ENCODE measurements around the gene TMEM244. TPM values are rescaled to one million over a fixed set of nuclear protein-coding genes. Genes with fewer than 3 reads are reported as not detected.
A peak's percentile ranks its signal among the peaks of the same experiment; 100 is the strongest.
"Not testable (repeated sequence)": the region's sequence is repeated elsewhere in the genome, so short reads cannot be mapped to it uniquely, and the experiment has no call there.

Gene TMEM244
- total RNA-seq, 2 donors from 2014 or later = not detected

DNA sequence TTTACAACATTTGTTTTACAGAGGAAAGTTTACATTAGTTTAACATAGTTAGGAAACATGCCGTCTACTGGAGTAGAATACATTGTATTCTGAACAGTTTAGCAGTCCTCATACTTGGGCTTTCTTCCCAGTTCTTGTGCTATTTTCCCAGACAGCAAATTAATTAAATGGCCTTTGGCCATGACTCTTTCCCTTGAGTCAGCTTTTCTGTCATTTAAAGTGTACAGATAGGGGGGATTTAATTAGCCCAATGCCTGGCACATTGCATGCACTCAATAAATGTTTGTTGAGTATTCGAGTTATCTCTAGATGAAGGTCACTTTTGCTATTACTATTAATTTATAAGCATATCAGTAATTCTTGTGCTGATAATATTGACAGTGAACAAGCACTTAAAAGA is 1.6 kb downstream of the TMEM244 start:
- DNase-seq = no peak

DNA sequence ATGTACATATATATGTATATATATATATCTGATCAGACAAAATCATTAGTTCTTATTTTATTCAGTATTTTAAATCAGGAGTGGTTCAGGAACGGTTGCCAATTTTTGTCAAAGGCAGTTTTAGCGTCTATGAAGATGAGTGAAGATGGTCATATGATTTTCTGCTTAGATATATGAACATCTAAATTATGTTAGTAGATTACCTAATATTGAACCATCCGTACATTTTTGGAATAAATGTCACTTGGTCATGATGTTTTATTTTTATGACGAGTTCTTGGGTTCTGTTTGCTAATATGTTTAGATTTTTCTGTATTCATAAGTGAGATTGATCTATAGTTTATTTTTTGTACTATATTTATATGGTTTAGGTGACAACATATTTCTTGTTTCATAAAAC is 3.3 kb downstream of the TMEM244 start:
- H3K36me3 Mint-ChIP-seq (ENCODE audit: insufficient read depth in 2 of 2) = no peaks in the 10 kb centered on the region
- ATAC-seq (replicated peaks in 1 of 2) (no peak), DNase-seq (no peak)
- H3K27me3 Mint-ChIP-seq (ENCODE audit: low read depth) = no peaks in the 10 kb centered on the region
- peaks cover 0 to 2% of the 10 kb centered on the region in 2 donors for H3K9me3 Mint-ChIP-seq
- peaks cover 17% of the 10 kb centered on the region for H3K4me1 Mint-ChIP-seq (ENCODE audit: low read depth)
- no peak overlapping the region for H3K4me3 Mint-ChIP-seq
- H3K27ac Mint-ChIP-seq = no peak overlapping the region

More for the DNA sequence above, 1.6 kb downstream of the TMEM244 start:
- H3K27me3 Mint-ChIP-seq (ENCODE audit: low read depth) = no peaks in the 10 kb centered on the region
- H3K27ac Mint-ChIP-seq = no peak overlapping the region
- peaks cover 17% of the 10 kb centered on the region for H3K4me1 Mint-ChIP-seq (ENCODE audit: low read depth)
- no peaks in the 10 kb centered on the region for H3K36me3 Mint-ChIP-seq (ENCODE audit: insufficient read depth in 2 of 2)
- H3K9me3 Mint-ChIP-seq = peaks cover 0 to 2% of the 10 kb centered on the region in 2 donors
- no peak overlapping the region for H3K4me3 Mint-ChIP-seq
- no peak for ATAC-seq (replicated peaks in 1 of 2)

DNA sequence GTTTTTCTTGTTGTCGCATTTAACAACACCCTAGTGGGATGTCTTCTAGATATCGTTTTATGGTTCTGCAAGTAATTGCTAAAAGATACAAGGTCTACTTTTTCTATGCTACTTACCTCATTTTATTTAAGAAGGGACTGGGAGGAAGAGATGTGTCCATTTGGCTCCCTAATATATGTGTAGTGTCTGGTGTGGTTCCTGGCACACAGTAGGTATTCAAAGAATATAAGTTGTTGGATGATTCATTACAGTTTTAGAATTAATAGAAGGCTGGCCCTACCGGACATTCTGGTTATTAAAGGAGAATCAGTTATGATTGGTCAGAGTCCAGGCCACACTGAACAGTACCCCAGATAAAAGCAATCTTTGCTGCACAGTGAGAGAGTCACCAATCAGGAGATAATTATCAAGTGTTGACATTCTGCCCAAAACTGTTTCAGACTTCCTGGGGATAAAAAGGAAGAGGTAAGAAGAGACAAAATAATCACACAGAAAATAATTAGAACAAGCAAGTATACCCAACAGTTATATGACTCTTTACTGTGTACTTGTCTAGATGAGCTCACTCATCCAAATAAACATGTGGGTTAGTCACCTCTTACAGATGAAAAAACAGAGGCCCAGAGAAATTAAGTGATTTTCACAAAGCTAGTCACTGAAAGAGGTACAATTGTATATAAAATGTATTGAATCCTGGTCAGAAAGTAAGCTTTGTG is 7.0 kb downstream of the TMEM244 start:
- Mint-ChIP-seq H3K4me1 (ENCODE audit: low read depth) (no peaks in the 10 kb centered on the region), H3K27me3 (ENCODE audit: low read depth) (no peaks in the 10 kb centered on the region), H3K9me3 (peaks cover 0 to 2% of the 10 kb centered on the region in 2 donors), H3K27ac (no peak overlapping the region), H3K4me3 (no peak overlapping the region), H3K36me3 (ENCODE audit: insufficient read depth in 2 of 2) (no peaks in the 10 kb centered on the region)
- no peak for ATAC-seq (replicated peaks in 1 of 2)
- no peak for DNase-seq

DNA sequence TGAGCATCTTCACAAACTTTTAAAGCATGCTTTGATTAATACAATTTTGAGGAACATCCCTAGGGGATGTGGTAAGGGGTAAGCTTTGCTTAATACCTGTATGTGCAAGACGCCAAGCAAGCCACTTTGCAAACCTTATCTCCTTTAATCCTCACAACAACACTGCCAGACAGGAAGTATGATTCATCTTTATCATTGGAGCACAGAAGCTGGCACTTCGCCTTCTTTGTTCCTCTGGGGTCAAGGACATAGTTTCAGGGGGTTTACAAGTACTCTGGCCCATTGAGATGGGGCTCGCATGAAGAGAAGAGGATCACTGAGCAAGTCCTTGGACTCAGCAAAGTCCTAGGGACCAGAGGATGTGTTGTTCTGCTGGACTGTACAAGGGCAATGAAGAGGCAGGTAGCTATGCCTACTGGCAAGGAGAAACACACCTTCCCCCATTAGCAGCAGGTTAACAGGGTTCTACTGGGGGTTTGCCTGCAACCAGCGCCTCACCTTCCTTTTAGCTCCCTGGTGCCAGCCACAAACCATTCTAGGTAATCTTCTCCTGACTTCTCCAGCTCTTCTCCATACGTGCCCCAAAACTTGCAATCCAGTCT is 8.8 kb downstream of the TMEM244 start:
- DNase-seq (no peak), ATAC-seq (replicated peaks in 1 of 2) (no peak)
- no peaks in the 10 kb centered on the region for H3K4me1 Mint-ChIP-seq (ENCODE audit: low read depth)
- H3K36me3 Mint-ChIP-seq (ENCODE audit: insufficient read depth in 2 of 2) = no peaks in the 10 kb centered on the region
- no peaks in the 10 kb centered on the region for H3K27me3 Mint-ChIP-seq (ENCODE audit: low read depth)
- H3K4me3 Mint-ChIP-seq = no peak overlapping the region
- H3K9me3 Mint-ChIP-seq = peaks cover 0 to 2% of the 10 kb centered on the region in 2 donors
- no peak overlapping the region for H3K27ac Mint-ChIP-seq

DNA sequence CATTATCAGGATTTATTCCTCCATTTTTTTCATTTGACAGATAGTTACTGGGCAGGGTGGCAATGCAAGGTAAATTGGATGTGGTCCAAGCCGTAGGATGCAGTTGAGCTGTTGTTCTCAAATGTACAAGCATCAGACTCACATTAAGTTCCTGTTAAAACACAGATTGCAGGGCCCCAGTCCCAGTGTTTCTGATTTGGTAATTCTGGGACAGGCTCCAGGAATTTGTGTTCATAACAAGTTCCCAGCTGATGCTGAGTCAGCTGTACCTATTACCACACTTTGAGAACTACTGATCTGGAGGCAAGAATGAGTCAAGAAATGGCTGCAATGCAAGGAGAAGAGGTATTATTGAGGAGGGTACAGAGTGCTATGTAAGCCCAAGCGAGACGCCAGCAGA is 11.7 kb downstream of the TMEM244 start:
- no peak for ATAC-seq (replicated peaks in 1 of 2)
- Mint-ChIP-seq H3K4me1 (ENCODE audit: low read depth) (no peaks in the 10 kb centered on the region), H3K27me3 (ENCODE audit: low read depth) (no peaks in the 10 kb centered on the region), H3K9me3 (no peaks in the 10 kb centered on the region), H3K36me3 (ENCODE audit: insufficient read depth in 2 of 2) (no peaks in the 10 kb centered on the region), H3K4me3 (no peak overlapping the region), H3K27ac (no peak overlapping the region)
- DNase-seq = no peak

DNA sequence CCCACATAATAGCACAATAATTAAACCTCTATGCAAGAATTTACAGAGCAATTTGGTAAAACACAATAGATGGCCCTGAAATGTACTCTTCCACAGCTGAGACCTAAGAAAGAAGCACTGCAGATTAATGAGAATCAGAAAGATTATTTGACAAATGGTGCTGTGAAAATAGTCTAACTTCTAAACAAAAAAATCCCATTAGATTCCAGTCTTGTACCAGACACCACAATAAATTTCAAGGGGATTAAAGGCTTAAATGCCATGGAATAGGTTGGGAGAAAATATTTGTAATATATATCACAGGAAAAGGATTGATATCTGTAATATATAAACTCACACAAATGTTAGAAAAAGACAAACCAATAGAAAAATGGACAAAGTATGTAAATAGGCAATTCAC is 14.4 kb downstream of the TMEM244 start:
- Mint-ChIP-seq H3K36me3 (ENCODE audit: insufficient read depth in 2 of 2) (no peaks in the 10 kb centered on the region), H3K9me3 (no peaks in the 10 kb centered on the region), H3K27me3 (ENCODE audit: low read depth) (no peaks in the 10 kb centered on the region), H3K4me1 (ENCODE audit: low read depth) (no peaks in the 10 kb centered on the region), H3K27ac (no peak overlapping the region), H3K4me3 (no peak overlapping the region)
- ATAC-seq (replicated peaks in 1 of 2) (no peak), DNase-seq (no peak)

DNA sequence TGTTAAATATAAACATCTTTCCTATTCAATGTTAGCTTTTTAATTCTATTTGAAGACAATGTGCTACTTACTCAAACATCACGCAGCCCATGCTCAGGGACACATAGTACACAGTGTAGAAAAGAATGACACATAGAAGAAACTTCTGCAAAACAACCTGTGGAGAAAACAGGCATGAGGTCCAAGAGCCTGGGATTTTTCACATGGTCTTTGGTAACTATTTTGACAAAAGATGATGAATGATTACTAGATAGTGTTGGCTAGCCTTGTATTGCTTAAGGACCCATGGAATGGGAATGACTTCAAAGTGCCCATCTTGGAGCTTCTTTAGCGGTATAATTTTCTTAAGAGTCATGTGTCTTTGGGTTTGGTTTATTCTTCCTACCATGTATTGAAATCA is 15.4 kb downstream of the TMEM244 start:
- Mint-ChIP-seq H3K27ac (no peak overlapping the region), H3K27me3 (ENCODE audit: low read depth) (no peaks in the 10 kb centered on the region), H3K36me3 (ENCODE audit: insufficient read depth in 2 of 2) (no peaks in the 10 kb centered on the region), H3K4me1 (ENCODE audit: low read depth) (no peaks in the 10 kb centered on the region), H3K4me3 (no peak overlapping the region), H3K9me3 (no peaks in the 10 kb centered on the region)
- DNase-seq (no peak), ATAC-seq (replicated peaks in 1 of 2) (no peak)

DNA sequence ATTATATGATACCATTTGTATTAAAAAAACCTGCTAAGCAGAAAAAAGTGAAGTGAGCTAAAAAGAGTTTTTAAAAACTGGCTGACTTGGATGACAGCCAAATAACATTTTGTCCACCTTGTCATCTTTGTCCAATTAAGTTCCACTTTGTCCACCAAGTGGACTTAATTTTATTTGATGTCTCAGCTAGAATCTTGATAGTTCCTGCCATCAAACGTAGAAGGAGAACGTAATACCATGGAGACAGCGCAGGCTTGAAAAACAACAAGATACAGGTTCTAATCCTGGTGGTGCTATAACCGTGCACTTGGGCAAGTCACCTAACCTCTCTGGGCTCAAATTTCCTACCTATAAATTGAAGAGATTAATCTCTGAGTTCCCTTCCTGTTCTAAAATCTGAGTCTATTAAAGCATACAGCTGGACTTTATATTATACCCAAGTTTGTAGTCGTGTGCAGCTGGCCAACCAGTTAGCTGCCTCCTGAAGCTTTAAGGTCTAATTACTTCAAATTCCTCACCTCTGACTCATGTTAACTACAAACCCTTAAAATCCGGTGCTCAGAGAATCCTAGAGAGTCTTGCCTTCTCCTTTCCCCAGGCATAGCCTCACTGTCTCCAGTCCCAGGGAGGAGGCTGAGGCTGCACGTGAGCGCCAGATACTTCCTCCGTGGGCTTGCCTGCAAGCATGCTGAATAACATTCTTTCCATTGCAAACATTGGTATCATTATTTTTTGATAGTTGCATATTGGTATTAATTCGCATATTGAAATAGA is 16.8 kb downstream of the TMEM244 start:
- Mint-ChIP-seq H3K9me3 (peaks cover 0 to under 1% of the 10 kb centered on the region in 2 donors), H3K27me3 (ENCODE audit: low read depth) (no peaks in the 10 kb centered on the region), H3K4me3 (no peak overlapping the region), H3K36me3 (ENCODE audit: insufficient read depth in 2 of 2) (no peaks in the 10 kb centered on the region), H3K4me1 (ENCODE audit: low read depth) (no peaks in the 10 kb centered on the region), H3K27ac (no peak overlapping the region)
- ATAC-seq (replicated peaks in 1 of 2) (no peak), DNase-seq (no peak)

DNA sequence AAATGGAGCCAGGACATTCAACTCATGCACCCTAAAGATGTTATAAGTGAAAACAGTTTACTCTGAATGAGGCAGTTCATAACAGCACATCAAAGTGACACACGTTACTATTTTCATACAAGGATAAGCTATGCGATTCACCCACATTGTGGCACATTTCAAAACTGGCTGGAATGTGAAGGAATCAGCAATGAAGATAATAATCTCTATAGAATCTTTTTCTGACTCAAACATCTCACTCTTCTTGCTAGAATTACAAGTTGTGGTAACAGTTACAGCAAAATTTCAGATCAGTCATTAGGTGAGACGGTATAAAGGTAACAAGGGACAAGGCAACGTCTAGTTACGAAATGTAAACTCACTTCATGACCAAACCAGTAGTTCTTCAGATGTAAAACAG is 17.5 kb downstream of the TMEM244 start:
- H3K9me3 Mint-ChIP-seq = peaks cover 0 to 2% of the 10 kb centered on the region in 2 donors
- no peak overlapping the region for H3K27ac Mint-ChIP-seq
- no peaks in the 10 kb centered on the region for H3K27me3 Mint-ChIP-seq (ENCODE audit: low read depth)
- no peaks in the 10 kb centered on the region for H3K36me3 Mint-ChIP-seq (ENCODE audit: insufficient read depth in 2 of 2)
- no peak overlapping the region for H3K4me3 Mint-ChIP-seq
- DNase-seq (no peak), ATAC-seq (replicated peaks in 1 of 2) (peak in 1 of 2 donors; percentile 38)
- H3K4me1 Mint-ChIP-seq (ENCODE audit: low read depth) = no peaks in the 10 kb centered on the region

DNA sequence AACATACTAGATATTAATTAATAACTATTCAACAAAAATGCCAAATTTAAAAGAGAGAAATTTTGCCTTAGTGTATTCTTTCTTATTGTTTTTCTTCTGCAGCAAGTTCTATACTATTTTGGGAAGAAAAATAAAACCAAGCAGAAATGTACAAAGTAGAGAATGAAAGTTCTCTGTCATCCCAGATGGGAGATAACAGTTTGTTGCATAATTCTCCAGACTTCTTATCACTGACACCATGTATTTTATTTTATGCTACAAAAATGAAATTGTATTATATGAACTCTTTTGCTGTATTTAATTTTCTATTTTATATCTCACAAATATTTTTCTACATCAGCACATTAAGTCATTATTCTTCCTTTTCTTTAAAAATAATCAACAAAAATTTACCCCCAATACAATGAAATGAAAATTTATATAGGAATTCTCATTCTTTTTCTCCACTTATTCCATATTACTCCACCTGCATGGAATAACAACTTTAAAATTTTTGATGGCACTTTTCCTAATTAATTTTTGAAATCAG is 18.2 kb downstream of the TMEM244 start:
- peaks cover 4% of the 10 kb centered on the region for H3K27me3 Mint-ChIP-seq (ENCODE audit: low read depth)
- DNase-seq (no peak), ATAC-seq (replicated peaks in 1 of 2) (no peak)
- no peak overlapping the region for H3K27ac Mint-ChIP-seq
- H3K4me3 Mint-ChIP-seq = no peak overlapping the region
- no peaks in the 10 kb centered on the region for H3K4me1 Mint-ChIP-seq (ENCODE audit: low read depth)
- H3K36me3 Mint-ChIP-seq (ENCODE audit: insufficient read depth in 2 of 2) = peaks cover 2 to 6% of the 10 kb centered on the region in 2 donors
- peaks cover 5 to 7% of the 10 kb centered on the region in 2 donors for H3K9me3 Mint-ChIP-seq

DNA sequence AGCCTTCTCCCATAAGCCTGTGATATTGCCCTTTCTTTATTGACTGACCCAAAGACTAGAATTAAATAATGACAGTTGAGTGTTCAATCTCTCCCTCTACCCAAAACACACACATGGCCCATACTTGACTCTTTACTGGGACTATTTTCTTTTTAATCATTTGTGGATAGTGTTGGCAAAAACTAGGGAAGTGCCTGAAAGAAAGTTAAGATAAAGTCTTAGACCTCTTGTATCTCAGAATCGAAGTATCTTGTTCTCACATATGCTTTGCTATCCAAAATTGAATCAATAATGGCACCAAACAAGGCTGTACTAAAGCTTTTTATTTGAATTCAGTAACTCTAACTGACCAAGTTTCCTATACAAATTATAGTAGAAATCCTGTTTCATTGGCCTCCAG is 19.0 kb downstream of the TMEM244 start:
- Mint-ChIP-seq H3K4me1 (ENCODE audit: low read depth) (no peaks in the 10 kb centered on the region), H3K9me3 (peaks cover 6 to 8% of the 10 kb centered on the region in 2 donors), H3K27me3 (ENCODE audit: low read depth) (peaks cover 8% of the 10 kb centered on the region), H3K36me3 (ENCODE audit: insufficient read depth in 2 of 2) (peaks cover 4 to 6% of the 10 kb centered on the region in 2 donors), H3K4me3 (no peak overlapping the region), H3K27ac (no peak overlapping the region)
- DNase-seq = no peak
- no peak for ATAC-seq (replicated peaks in 1 of 2)

DNA sequence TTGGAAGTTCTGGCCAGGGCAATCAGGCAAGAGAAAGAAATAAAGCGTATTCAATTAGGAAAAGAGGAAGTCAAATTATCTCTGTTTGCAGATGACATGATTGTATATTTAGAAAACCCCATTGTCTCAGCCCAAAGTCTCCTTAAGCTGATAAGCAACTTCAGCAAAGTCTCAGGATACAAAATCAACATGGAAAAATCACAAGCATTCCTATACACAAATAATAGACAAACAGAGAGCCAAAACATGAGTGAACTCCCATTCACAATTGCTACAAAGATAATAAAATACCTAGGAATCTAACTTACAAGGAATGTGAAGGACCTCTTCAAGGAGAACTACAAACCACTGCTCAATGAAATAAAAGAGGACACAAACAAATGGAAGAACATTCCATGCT is 21.6 kb downstream of the TMEM244 start:
- H3K4me1 Mint-ChIP-seq (ENCODE audit: low read depth); ATAC-seq (replicated peaks in 1 of 2); H3K27ac Mint-ChIP-seq; H3K4me3 Mint-ChIP-seq; DNase-seq; H3K36me3 Mint-ChIP-seq (ENCODE audit: insufficient read depth in 2 of 2): not testable (repeated sequence)
- H3K9me3 Mint-ChIP-seq = peaks cover 8 to 10% of the 10 kb centered on the region in 2 donors
- peaks cover 15% of the 10 kb centered on the region for H3K27me3 Mint-ChIP-seq (ENCODE audit: low read depth)

DNA sequence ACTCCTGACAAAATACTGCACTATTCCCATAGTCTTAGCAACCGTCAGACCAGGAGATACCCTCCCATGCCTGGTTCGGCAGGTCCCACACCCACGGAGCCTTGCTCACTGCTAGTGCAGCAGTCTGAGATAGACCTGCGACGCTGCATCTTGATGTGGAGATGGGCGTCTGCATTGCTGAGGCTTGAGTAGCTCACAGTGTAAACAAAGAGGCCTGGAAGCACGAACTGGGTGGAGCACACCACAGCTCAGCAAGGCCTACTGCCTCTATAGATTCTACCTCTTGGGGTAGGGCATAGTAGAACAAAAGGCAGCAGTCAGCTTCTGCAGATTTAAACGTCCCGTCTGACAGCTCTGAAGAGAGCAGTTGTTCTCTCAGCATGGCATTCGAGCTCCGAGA is 25.4 kb downstream of the TMEM244 start:
- H3K27me3 Mint-ChIP-seq (ENCODE audit: low read depth) = peaks cover 15% of the 10 kb centered on the region
- H3K4me3 Mint-ChIP-seq = no peak overlapping the region
- H3K36me3 Mint-ChIP-seq (ENCODE audit: insufficient read depth in 2 of 2) = peaks cover 4 to 7% of the 10 kb centered on the region in 2 donors
- ATAC-seq (replicated peaks in 1 of 2) (no peak), DNase-seq (no peak)
- no peaks in the 10 kb centered on the region for H3K4me1 Mint-ChIP-seq (ENCODE audit: low read depth)
- H3K27ac Mint-ChIP-seq = no peak overlapping the region
- H3K9me3 Mint-ChIP-seq = peaks cover 8 to 10% of the 10 kb centered on the region in 2 donors
